IPS-20b (cell line): ENCODE data around the gene RIN3.

Experiments
- H3K27ac ChIP-seq: one replicate; pipeline ENCODE4 v1.5.1; 2013; ENCODE audit warnings: low read length
- H3K27me3 ChIP-seq: 2 replicates; pipeline ENCODE4 v1.6.1; 2013; ENCODE audit warnings: mild to moderate bottlenecking, low read length, inconsistent platforms; ENCODE audit not compliant: insufficient read depth
- H3K36me3 ChIP-seq: 2 replicates; pipeline ENCODE4 v1.6.1; 2013; ENCODE audit warnings: low read depth, mild to moderate bottlenecking, inconsistent platforms, low read length, moderate library complexity; ENCODE audit not compliant: insufficient read depth
- H3K4me1 ChIP-seq: 2 replicates; pipeline ENCODE4 v1.6.1; 2013; ENCODE audit warnings: mild to moderate bottlenecking, control low read depth, inconsistent platforms, low read length, moderate library complexity; ENCODE audit not compliant: insufficient read depth
- H3K4me3 ChIP-seq: 2 replicates; pipeline ENCODE4 v1.5.1; 2013; ENCODE audit warnings: mild to moderate bottlenecking, low read length, inconsistent platforms
- H3K9ac ChIP-seq: 2 replicates; pipeline ENCODE4 v1.6.1; 2013; ENCODE audit warnings: low read depth, mild to moderate bottlenecking, inconsistent platforms, low read length, moderate library complexity
- H3K9me3 ChIP-seq: 2 replicates; pipeline ENCODE4 v1.6.1; 2013; ENCODE audit warnings: mild to moderate bottlenecking, low read depth, low read length, inconsistent platforms; ENCODE audit not compliant: insufficient read depth

The RIN3 gene

GRCh38 chr14:92552066-92552465, 38.5 kb downstream of the RIN3 start:
- no peaks in the 10 kb centered on the region for H3K4me1 ChIP-seq
- no peaks in the 10 kb centered on the region for H3K27me3 ChIP-seq
- H3K36me3 ChIP-seq = no peaks in the 10 kb centered on the region
- no peak overlapping the region for H3K27ac ChIP-seq
- H3K4me3 ChIP-seq = no peak overlapping the region
- no peak overlapping the region for H3K9ac ChIP-seq
- no peaks in the 10 kb centered on the region for H3K9me3 ChIP-seq

GRCh38 chr14:92553438-92553837, 39.9 kb downstream of the RIN3 start:
- Histone ChIP-seq H3K4me3 (no peak overlapping the region), H3K27ac (no peak overlapping the region), H3K4me1 (no peaks in the 10 kb centered on the region), H3K9me3 (no peaks in the 10 kb centered on the region), H3K9ac (no peak overlapping the region), H3K36me3 (no peaks in the 10 kb centered on the region), H3K27me3 (no peaks in the 10 kb centered on the region)

- Histone ChIP-seq H3K4me1 (no peaks in the 10 kb centered on the region), H3K9ac (no peak overlapping the region), H3K27me3 (no peaks in the 10 kb centered on the region), H3K9me3 (no peaks in the 10 kb centered on the region), H3K36me3 (no peaks in the 10 kb centered on the region), H3K4me3 (no peak overlapping the region), H3K27ac (no peak overlapping the region)
These were observed 42.0 kb downstream of the RIN3 start for GRCh38 chr14:92555465-92556111.

GRCh38 chr14:92556255-92556741, 42.7 kb downstream of the RIN3 start:
- H3K36me3 ChIP-seq = no peaks in the 10 kb centered on the region
- no peak overlapping the region for H3K4me3 ChIP-seq
- H3K27me3 ChIP-seq = no peaks in the 10 kb centered on the region
- no peak overlapping the region for H3K27ac ChIP-seq
- no peaks in the 10 kb centered on the region for H3K9me3 ChIP-seq
- H3K9ac ChIP-seq = no peak overlapping the region
- H3K4me1 ChIP-seq = no peaks in the 10 kb centered on the region

- Histone ChIP-seq H3K27me3 (no peaks in the 10 kb centered on the region), H3K4me1 (no peaks in the 10 kb centered on the region), H3K36me3 (no peaks in the 10 kb centered on the region), H3K9ac (no peak overlapping the region), H3K4me3 (no peak overlapping the region), H3K9me3 (no peaks in the 10 kb centered on the region), H3K27ac (no peak overlapping the region)
These were observed 43.4 kb downstream of the RIN3 start for GRCh38 chr14:92556863-92557543.

GRCh38 chr14:92557544-92557912, 43.9 kb downstream of the RIN3 start:
- no peaks in the 10 kb centered on the region for H3K4me1 ChIP-seq
- no peaks in the 10 kb centered on the region for H3K27me3 ChIP-seq
- no peaks in the 10 kb centered on the region for H3K9me3 ChIP-seq
- no peaks in the 10 kb centered on the region for H3K36me3 ChIP-seq
- H3K4me3 ChIP-seq = no peak overlapping the region
- no peak overlapping the region for H3K27ac ChIP-seq
- H3K9ac ChIP-seq = no peak overlapping the region

GRCh38 chr14:92558319-92558718, 44.7 kb downstream of the RIN3 start:
- H3K9me3 ChIP-seq = no peaks in the 10 kb centered on the region
- no peaks in the 10 kb centered on the region for H3K36me3 ChIP-seq
- no peaks in the 10 kb centered on the region for H3K4me1 ChIP-seq
- H3K27me3 ChIP-seq = no peaks in the 10 kb centered on the region
- H3K4me3 ChIP-seq = no peak overlapping the region
- H3K9ac ChIP-seq = no peak overlapping the region
- H3K27ac ChIP-seq = no peak overlapping the region

GRCh38 chr14:92559486-92559885, 45.9 kb downstream of the RIN3 start:
- Histone ChIP-seq H3K4me1 (no peaks in the 10 kb centered on the region), H3K4me3 (no peak overlapping the region), H3K27me3 (no peaks in the 10 kb centered on the region), H3K36me3 (no peaks in the 10 kb centered on the region), H3K27ac (no peak overlapping the region), H3K9me3 (no peaks in the 10 kb centered on the region), H3K9ac (no peak overlapping the region)

GRCh38 chr14:92560106-92560865, 46.7 kb downstream of the RIN3 start:
- Histone ChIP-seq H3K27ac (no peak overlapping the region), H3K27me3 (no peaks in the 10 kb centered on the region), H3K9me3 (no peaks in the 10 kb centered on the region), H3K4me1 (no peaks in the 10 kb centered on the region), H3K4me3 (no peak overlapping the region), H3K9ac (no peak overlapping the region), H3K36me3 (no peaks in the 10 kb centered on the region)

- no peaks in the 10 kb centered on the region for H3K36me3 ChIP-seq
- H3K4me3 ChIP-seq = no peak overlapping the region
- no peaks in the 10 kb centered on the region for H3K9me3 ChIP-seq
- no peaks in the 10 kb centered on the region for H3K27me3 ChIP-seq
- H3K4me1 ChIP-seq = no peaks in the 10 kb centered on the region
- no peak overlapping the region for H3K9ac ChIP-seq
- no peak overlapping the region for H3K27ac ChIP-seq
These were observed 48.4 kb downstream of the RIN3 start for GRCh38 chr14:92561906-92562479.

GRCh38 chr14:92563359-92563758, 49.8 kb downstream of the RIN3 start:
- Histone ChIP-seq H3K27ac (no peak overlapping the region), H3K4me3 (no peak overlapping the region), H3K27me3 (no peaks in the 10 kb centered on the region), H3K4me1 (no peaks in the 10 kb centered on the region), H3K9me3 (peaks cover 5% of the 10 kb centered on the region), H3K9ac (no peak overlapping the region), H3K36me3 (no peaks in the 10 kb centered on the region)
